ENCODE measurements around the gene HM13.
"Not testable (repeated sequence)": the region's sequence is repeated elsewhere in the genome, so short reads cannot be mapped to it uniquely, and the experiment has no call there.

HM13 gene

GRCh38 chr20:31607640-31608250 lies 93.5 kb downstream of the HM13 start:
- no peak for DNase-seq (ENCODE audit: low spot score)
- H2BK15ac ChIP-seq (ENCODE audit: low read length) = peak overlapping the region; percentile 50
- peak overlapping the region; percentile 64 for H2BK120ac ChIP-seq (ENCODE audit: low read depth, low read length)
- H2BK5ac ChIP-seq (ENCODE audit: low read length) = no peak overlapping the region
- H3K79me1 ChIP-seq (ENCODE audit: low read depth, low read length) = no peaks in the 10 kb centered on the region
- WGBS, 2 donors (ENCODE audit: extremely low coverage in 2 of 2, insufficient read length in 2 of 2, insufficient replicate concordance in 1 of 2) = no CpG with 5 or more reads among the region's 9 CpGs
- no peak overlapping the region for H3K4me3 ChIP-seq (ENCODE audit: low read length in 2 of 2)
- H3K4me1 ChIP-seq (ENCODE audit: control insufficient read depth in 2 of 2, insufficient read depth in 1 of 2, low read depth in 1 of 2, low read length in 2 of 2) = peaks cover 23 to 38% of the 10 kb centered on the region in 2 donors
- H3K4ac ChIP-seq (ENCODE audit: low read length) = no peak overlapping the region
- H3K18ac ChIP-seq (ENCODE audit: low read length) = peak overlapping the region; percentile 1
- no peak overlapping the region for H2BK12ac ChIP-seq (ENCODE audit: low read length)
- H2AK5ac ChIP-seq (ENCODE audit: low read depth, low read length) = peak overlapping the region; percentile 58
- H3K4me2 ChIP-seq (ENCODE audit: insufficient read depth, low read length, poor library complexity, severe bottlenecking) = peak overlapping the region; percentile 90
- H3K27me3 ChIP-seq (ENCODE audit: control insufficient read depth in 3 of 3, insufficient read depth in 3 of 3, low read depth in 1 of 3, low read length in 3 of 3) = peaks cover 0 to 47% (median 13%) of the 10 kb centered on the region in 3 experiments
- no peaks in the 10 kb centered on the region for H3K9me3 ChIP-seq (replicated peaks in 1 of 2; ENCODE audit: control insufficient read depth in 2 of 2, insufficient read depth in 1 of 2, low read depth in 1 of 2, low read length in 2 of 2)
- no peak overlapping the region for H4K91ac ChIP-seq (ENCODE audit: low read depth, low read length, poor library complexity)
- H4K8ac ChIP-seq (ENCODE audit: low read depth, low read length) = no peak overlapping the region
- peak overlapping the region; percentile 34 for H3K9ac ChIP-seq (ENCODE audit: low read depth, low read length, poor library complexity)
- peak overlapping the region; percentile 27 for H3K14ac ChIP-seq (ENCODE audit: low read length)
- H3K27ac ChIP-seq (replicated peaks; ENCODE audit: low read length) = peak overlapping the region; percentile 55
- H3K36me3 ChIP-seq (replicated peaks in 1 of 2; ENCODE audit: control insufficient read depth in 2 of 2, insufficient read depth in 2 of 2, low read length in 2 of 2) = peaks cover 0 to 1% of the 10 kb centered on the region in 2 donors
- H2AFZ ChIP-seq (ENCODE audit: low read length) = peak overlapping the region; percentile 86
- peak overlapping the region; percentile 87 for H3K23ac ChIP-seq (ENCODE audit: low read depth, low read length, poor library complexity)

- Histone ChIP-seq H3K27ac (replicated peaks; ENCODE audit: low read length) (peak overlapping the region; percentile 55), H3K27me3 (ENCODE audit: control insufficient read depth in 3 of 3, insufficient read depth in 3 of 3, low read depth in 1 of 3, low read length in 3 of 3) (peaks cover 0 to 47% (median 13%) of the 10 kb centered on the region in 3 experiments), H4K8ac (ENCODE audit: low read depth, low read length) (no peak overlapping the region), H3K23ac (ENCODE audit: low read depth, low read length, poor library complexity) (peak overlapping the region; percentile 56), H3K4me2 (ENCODE audit: insufficient read depth, low read length, poor library complexity, severe bottlenecking) (peak overlapping the region; percentile 49), H2AFZ (ENCODE audit: low read length) (peak overlapping the region; percentile 86), H3K9ac (ENCODE audit: low read depth, low read length, poor library complexity) (no peak overlapping the region), H2AK5ac (ENCODE audit: low read depth, low read length) (no peak overlapping the region), H2BK15ac (ENCODE audit: low read length) (peak overlapping the region; percentile 50), H3K4me1 (ENCODE audit: control insufficient read depth in 2 of 2, insufficient read depth in 1 of 2, low read depth in 1 of 2, low read length in 2 of 2) (peaks cover 22 to 36% of the 10 kb centered on the region in 2 donors), H3K9me3 (replicated peaks in 1 of 2; ENCODE audit: control insufficient read depth in 2 of 2, insufficient read depth in 1 of 2, low read depth in 1 of 2, low read length in 2 of 2) (no peaks in the 10 kb centered on the region), H2BK120ac (ENCODE audit: low read depth, low read length) (peak overlapping the region; percentile 64), H3K4me3 (ENCODE audit: low read length in 2 of 2) (peak overlapping the region in 1 of 2 donors; percentile 5), H3K36me3 (replicated peaks in 1 of 2; ENCODE audit: control insufficient read depth in 2 of 2, insufficient read depth in 2 of 2, low read length in 2 of 2) (peaks cover 0 to 1% of the 10 kb centered on the region in 2 donors), H3K18ac (ENCODE audit: low read length) (peak overlapping the region; percentile 73), H4K91ac (ENCODE audit: low read depth, low read length, poor library complexity) (no peak overlapping the region), H2BK5ac (ENCODE audit: low read length) (no peak overlapping the region), H3K79me1 (ENCODE audit: low read depth, low read length) (no peaks in the 10 kb centered on the region), H3K14ac (ENCODE audit: low read length) (no peak overlapping the region), H2BK12ac (ENCODE audit: low read length) (no peak overlapping the region), H3K4ac (ENCODE audit: low read length) (no peak overlapping the region)
- DNase-seq (ENCODE audit: low spot score) = peak; percentile 64
- whole genome bisulfite sequencing, 2 donors (ENCODE audit: extremely low coverage in 2 of 2, insufficient read length in 2 of 2, insufficient replicate concordance in 1 of 2) = no CpG with 5 or more reads among the region's 45 CpGs
These were observed 94.2 kb downstream of the HM13 start for GRCh38 chr20:31608251-31608945.

DNA sequence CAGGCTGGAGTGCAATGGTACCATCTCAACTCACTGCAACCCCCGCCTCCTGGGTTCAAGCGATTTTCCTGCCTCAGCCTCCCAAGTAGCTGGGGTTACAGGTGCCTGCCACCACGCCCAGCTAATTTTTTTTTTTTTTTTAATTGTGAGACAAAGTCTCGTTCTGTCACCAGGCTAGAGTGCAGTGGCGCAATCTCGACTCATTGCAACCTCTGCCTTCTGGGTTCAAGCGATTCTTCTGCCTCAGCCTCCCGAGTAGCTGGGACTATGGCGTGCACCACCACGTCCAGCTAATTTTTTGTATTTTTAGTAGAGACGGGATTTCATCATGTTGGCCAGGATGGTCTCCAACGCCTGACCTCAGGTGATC lies 98.0 kb downstream of the HM13 start:
- H3K18ac ChIP-seq (ENCODE audit: low read length); H4K91ac ChIP-seq (ENCODE audit: low read depth, low read length, poor library complexity); H3K9me3 ChIP-seq (replicated peaks in 1 of 2; ENCODE audit: control insufficient read depth in 2 of 2, insufficient read depth in 1 of 2, low read depth in 1 of 2, low read length in 2 of 2); H4K8ac ChIP-seq (ENCODE audit: low read depth, low read length); H3K36me3 ChIP-seq (replicated peaks in 1 of 2; ENCODE audit: control insufficient read depth in 2 of 2, insufficient read depth in 2 of 2, low read length in 2 of 2); H3K27ac ChIP-seq (replicated peaks; ENCODE audit: low read length); H3K79me1 ChIP-seq (ENCODE audit: low read depth, low read length); H3K4me1 ChIP-seq (ENCODE audit: control insufficient read depth in 2 of 2, insufficient read depth in 1 of 2, low read depth in 1 of 2, low read length in 2 of 2); H3K4ac ChIP-seq (ENCODE audit: low read length); H3K14ac ChIP-seq (ENCODE audit: low read length); H3K9ac ChIP-seq (ENCODE audit: low read depth, low read length, poor library complexity); H3K4me2 ChIP-seq (ENCODE audit: insufficient read depth, low read length, poor library complexity, severe bottlenecking); H2BK15ac ChIP-seq (ENCODE audit: low read length); H2AK5ac ChIP-seq (ENCODE audit: low read depth, low read length); H3K4me3 ChIP-seq (ENCODE audit: low read length in 2 of 2); H2AFZ ChIP-seq (ENCODE audit: low read length); H2BK5ac ChIP-seq (ENCODE audit: low read length); DNase-seq (ENCODE audit: low spot score); H3K23ac ChIP-seq (ENCODE audit: low read depth, low read length, poor library complexity); H2BK120ac ChIP-seq (ENCODE audit: low read depth, low read length): not testable (repeated sequence)
- Histone ChIP-seq H2BK12ac (ENCODE audit: low read length) (peak overlapping the region; percentile 75), H3K27me3 (ENCODE audit: control insufficient read depth in 3 of 3, insufficient read depth in 3 of 3, low read depth in 1 of 3, low read length in 3 of 3) (peaks cover 0 to 27% (median 3%) of the 10 kb centered on the region in 3 experiments)
- no CpG with 5 or more reads among the region's 12 CpGs for WGBS, 2 donors (ENCODE audit: extremely low coverage in 2 of 2, insufficient read length in 2 of 2, insufficient replicate concordance in 1 of 2)

DNA sequence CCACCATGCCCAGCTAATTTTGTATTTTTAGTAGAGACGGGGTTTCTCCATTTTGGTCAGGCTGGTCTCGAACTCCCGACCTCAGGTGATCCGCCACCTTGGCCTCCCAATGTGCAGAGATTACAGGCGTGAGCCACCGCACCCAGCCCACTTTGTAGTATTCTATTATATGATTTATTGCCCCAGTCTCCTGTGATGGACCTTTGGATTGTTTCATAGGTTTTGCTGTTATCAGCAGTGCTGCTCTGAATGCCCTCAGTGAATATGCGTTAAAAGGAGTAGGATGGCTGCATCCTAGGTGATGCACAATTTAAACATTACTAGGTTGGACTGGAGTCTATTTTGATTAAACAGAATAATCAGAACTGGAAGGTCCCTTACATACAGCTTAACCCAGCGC lies 101.2 kb downstream of the HM13 start:
- no peak overlapping the region for H2BK12ac ChIP-seq (ENCODE audit: low read length)
- no peak overlapping the region for H4K8ac ChIP-seq (ENCODE audit: low read depth, low read length)
- no peaks in the 10 kb centered on the region for H3K79me1 ChIP-seq (ENCODE audit: low read depth, low read length)
- no peaks in the 10 kb centered on the region for H3K36me3 ChIP-seq (replicated peaks in 1 of 2; ENCODE audit: control insufficient read depth in 2 of 2, insufficient read depth in 2 of 2, low read length in 2 of 2)
- WGBS, 2 donors (ENCODE audit: extremely low coverage in 2 of 2, insufficient read length in 2 of 2, insufficient replicate concordance in 1 of 2) = no CpG with 5 or more reads among the region's 8 CpGs
- no peak overlapping the region for H3K23ac ChIP-seq (ENCODE audit: low read depth, low read length, poor library complexity)
- H2BK120ac ChIP-seq (ENCODE audit: low read depth, low read length) = no peak overlapping the region
- H2AFZ ChIP-seq (ENCODE audit: low read length) = no peak overlapping the region
- no peak overlapping the region for H2BK15ac ChIP-seq (ENCODE audit: low read length)
- H3K14ac ChIP-seq (ENCODE audit: low read length) = no peak overlapping the region
- no peak overlapping the region for H3K18ac ChIP-seq (ENCODE audit: low read length)
- no peak overlapping the region for H3K27ac ChIP-seq (replicated peaks; ENCODE audit: low read length)
- no peak overlapping the region for H3K4ac ChIP-seq (ENCODE audit: low read length)
- H3K4me3 ChIP-seq (ENCODE audit: low read length in 2 of 2) = no peak overlapping the region
- H3K4me1 ChIP-seq (ENCODE audit: control insufficient read depth in 2 of 2, insufficient read depth in 1 of 2, low read depth in 1 of 2, low read length in 2 of 2) = no peaks in the 10 kb centered on the region
- DNase-seq (ENCODE audit: low spot score) = no peak
- H2BK5ac ChIP-seq (ENCODE audit: low read length) = no peak overlapping the region
- no peak overlapping the region for H2AK5ac ChIP-seq (ENCODE audit: low read depth, low read length)
- no peak overlapping the region for H3K9ac ChIP-seq (ENCODE audit: low read depth, low read length, poor library complexity)
- no peaks in the 10 kb centered on the region for H3K27me3 ChIP-seq (ENCODE audit: control insufficient read depth in 3 of 3, insufficient read depth in 3 of 3, low read depth in 1 of 3, low read length in 3 of 3)
- H3K9me3 ChIP-seq (replicated peaks in 1 of 2; ENCODE audit: control insufficient read depth in 2 of 2, insufficient read depth in 1 of 2, low read depth in 1 of 2, low read length in 2 of 2) = no peaks in the 10 kb centered on the region
- H3K4me2 ChIP-seq (ENCODE audit: insufficient read depth, low read length, poor library complexity, severe bottlenecking) = no peak overlapping the region
- H4K91ac ChIP-seq (ENCODE audit: low read depth, low read length, poor library complexity) = no peak overlapping the region
